ENCODE measurements around the gene INPP4A. TPM values are rescaled to one million over a fixed set of nuclear protein-coding genes. Genes with fewer than 3 reads are reported as not detected.

The INPP4A gene
- total and polyA plus RNA-seq, 8 donors, result 4.0 to 13.4 (median 7.3) TPM

GRCh38 chr2:98502556-98503335 lies 58.1 kb downstream of the INPP4A start:
- peak in 2 of 4 donors; percentile 33 to 45 for ATAC-seq
- intact Hi-C loops (cut with DNase I), result no loop called here
- H3K27me3 ChIP-seq, result no peaks in the 10 kb centered on the region
- H3K4me1 ChIP-seq, result peaks cover 0 to 21% (median 11%) of the 10 kb centered on the region in 3 donors
- no peak overlapping the region for H3K4me3 ChIP-seq
- FAIRE-seq, result no peak
- no peak for DNase-seq
- WGBS, 2 donors, result 75 to 82% methylated on average over 4 of the region's 4 CpGs
- no peaks in the 10 kb centered on the region for H3K9me3 ChIP-seq
- H3K36me3 ChIP-seq, result no peaks in the 10 kb centered on the region
- no peak for TF ChIP-seq CTCF (IDR thresholded peaks at IDR 0.05)
- H3K27ac ChIP-seq, result no peak overlapping the region

- DNase-seq, result no peak
- H3K9me3 ChIP-seq, result no peaks in the 10 kb centered on the region
- no peak overlapping the region for H3K4me3 ChIP-seq
- FAIRE-seq, result no peak
- intact Hi-C loops (cut with DNase I), result no loop called here
- 67 to 68% methylated on average over 2 of the region's 2 CpGs for WGBS, 2 donors
- no peaks in the 10 kb centered on the region for H3K36me3 ChIP-seq
- no peaks in the 10 kb centered on the region for H3K27me3 ChIP-seq
- H3K4me1 ChIP-seq, result peaks cover 0 to 21% (median 11%) of the 10 kb centered on the region in 3 donors
- no peak overlapping the region for H3K27ac ChIP-seq
- no peak for ATAC-seq
- TF ChIP-seq CTCF (IDR thresholded peaks at IDR 0.05), result no peak
Measured at GRCh38 chr2:98503481-98504105, 58.9 kb downstream of the INPP4A start.

- ATAC-seq (peak in 3 of 4 donors; percentile 10 to 23 (median 20)), FAIRE-seq (no peak), DNase-seq (no peak)
- H3K9me3 ChIP-seq, result no peaks in the 10 kb centered on the region
- H3K4me1 ChIP-seq, result peaks cover 0 to 21% (median 11%) of the 10 kb centered on the region in 3 donors
- intact Hi-C loops (cut with DNase I), result no loop called here
- H3K27ac ChIP-seq, result peak overlapping the region in 2 of 4 donors; percentile 69 to 72
- no peaks in the 10 kb centered on the region for H3K36me3 ChIP-seq
- WGBS, 2 donors, result 38 to 40% methylated on average over 8 of the region's 8 CpGs
- H3K4me3 ChIP-seq, result no peak overlapping the region
- no peaks in the 10 kb centered on the region for H3K27me3 ChIP-seq
- no peak for TF ChIP-seq CTCF (IDR thresholded peaks at IDR 0.05)
Measured at GRCh38 chr2:98504381-98505109, 59.9 kb downstream of the INPP4A start.

- no peak for FAIRE-seq
Measured at GRCh38 chr2:98505311-98505808, 60.7 kb downstream of the INPP4A start.

More at GRCh38 chr2:98505311-98505808, 60.7 kb downstream of the INPP4A start:
- intact Hi-C loops (cut with DNase I), result no loop called here
- WGBS, 2 donors, result 74 to 81% methylated on average over 7 of the region's 7 CpGs
- no peaks in the 10 kb centered on the region for H3K9me3 ChIP-seq
- no peaks in the 10 kb centered on the region for H3K27me3 ChIP-seq
- DNase-seq, result no peak
- no peak overlapping the region for H3K4me3 ChIP-seq
- H3K27ac ChIP-seq, result peak overlapping the region in 3 of 4 donors; percentile 13 to 72 (median 69)
- peak in 3 of 4 donors; percentile 53 to 73 (median 72) for ATAC-seq
- peaks cover 0 to 21% (median 11%) of the 10 kb centered on the region in 3 donors for H3K4me1 ChIP-seq
- H3K36me3 ChIP-seq, result no peaks in the 10 kb centered on the region
- TF ChIP-seq CTCF (IDR thresholded peaks at IDR 0.05), result no peak

All from pancreas (tissue), 10 donors.